ENCODE measurements around the gene RILP.

The RILP gene

GRCh38 chr17:1598399-1599095, 51.1 kb downstream of the RILP start:
- no peak for DNase-seq

GRCh38 chr17:1597861-1598342, 51.8 kb downstream of the RILP start:
- no peak for DNase-seq
